Fibroblast of mammary gland (primary cell): ENCODE results near the gene AURKA.

Experiments used
- DNase-seq: peaks from one replicate; pipeline ENCODE4 v3.0.0-alpha.2; 2010; ENCODE audit warnings: low read depth
- H3K4me3 ChIP-seq: 2 replicates; pipeline ENCODE4 v1.5.1; 2011; ENCODE audit warnings: low read depth, mild to moderate bottlenecking, low read length, moderate library complexity; ENCODE audit not compliant: control insufficient read depth
- TF ChIP-seq, protein P1 (sequence below): conservative IDR thresholded peaks from 2 replicates; pipeline ENCODE4 v1.5.1; 2011; ENCODE audit warnings: low read depth, low read length, inconsistent platforms; ENCODE audit not compliant: control insufficient read depth, insufficient read depth

The AURKA gene

DNA sequence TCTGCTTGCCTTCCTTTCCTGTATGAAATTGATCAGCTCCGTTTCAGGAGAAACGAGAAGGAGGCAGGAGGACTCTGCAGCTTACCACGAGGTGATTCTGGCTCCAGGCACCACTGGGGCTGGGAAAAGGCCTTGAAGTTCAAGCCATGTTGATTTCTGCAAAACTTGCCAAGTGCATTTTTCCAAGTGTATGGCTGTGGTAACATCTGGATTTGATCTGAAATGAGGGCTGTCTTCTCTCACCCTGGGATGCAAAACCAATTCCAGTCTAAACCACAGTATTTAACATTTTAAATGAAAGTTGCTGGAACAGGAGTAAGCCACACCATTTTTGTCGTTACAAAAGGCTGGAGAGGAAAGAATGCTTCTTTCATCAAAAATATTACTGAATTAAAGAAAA is 69.3 kb downstream of the AURKA start:
- peak; percentile 32 for DNase-seq
- TF ChIP-seq, protein P1, sequence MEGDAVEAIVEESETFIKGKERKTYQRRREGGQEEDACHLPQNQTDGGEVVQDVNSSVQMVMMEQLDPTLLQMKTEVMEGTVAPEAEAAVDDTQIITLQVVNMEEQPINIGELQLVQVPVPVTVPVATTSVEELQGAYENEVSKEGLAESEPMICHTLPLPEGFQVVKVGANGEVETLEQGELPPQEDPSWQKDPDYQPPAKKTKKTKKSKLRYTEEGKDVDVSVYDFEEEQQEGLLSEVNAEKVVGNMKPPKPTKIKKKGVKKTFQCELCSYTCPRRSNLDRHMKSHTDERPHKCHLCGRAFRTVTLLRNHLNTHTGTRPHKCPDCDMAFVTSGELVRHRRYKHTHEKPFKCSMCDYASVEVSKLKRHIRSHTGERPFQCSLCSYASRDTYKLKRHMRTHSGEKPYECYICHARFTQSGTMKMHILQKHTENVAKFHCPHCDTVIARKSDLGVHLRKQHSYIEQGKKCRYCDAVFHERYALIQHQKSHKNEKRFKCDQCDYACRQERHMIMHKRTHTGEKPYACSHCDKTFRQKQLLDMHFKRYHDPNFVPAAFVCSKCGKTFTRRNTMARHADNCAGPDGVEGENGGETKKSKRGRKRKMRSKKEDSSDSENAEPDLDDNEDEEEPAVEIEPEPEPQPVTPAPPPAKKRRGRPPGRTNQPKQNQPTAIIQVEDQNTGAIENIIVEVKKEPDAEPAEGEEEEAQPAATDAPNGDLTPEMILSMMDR, result no peak
- no peak overlapping the region for H3K4me3 ChIP-seq
